Measurements from ENCODE around the gene CEP104. TPM values are rescaled to one million over a fixed set of nuclear protein-coding genes. Genes with fewer than 3 reads are reported as not detected.
A peak's percentile ranks its signal among the peaks of the same experiment; 100 is the strongest.

The CEP104 gene
- total and polyA plus RNA-seq, 2 experiments from 2014 or later: 12.3 to 29.8 TPM

DNA sequence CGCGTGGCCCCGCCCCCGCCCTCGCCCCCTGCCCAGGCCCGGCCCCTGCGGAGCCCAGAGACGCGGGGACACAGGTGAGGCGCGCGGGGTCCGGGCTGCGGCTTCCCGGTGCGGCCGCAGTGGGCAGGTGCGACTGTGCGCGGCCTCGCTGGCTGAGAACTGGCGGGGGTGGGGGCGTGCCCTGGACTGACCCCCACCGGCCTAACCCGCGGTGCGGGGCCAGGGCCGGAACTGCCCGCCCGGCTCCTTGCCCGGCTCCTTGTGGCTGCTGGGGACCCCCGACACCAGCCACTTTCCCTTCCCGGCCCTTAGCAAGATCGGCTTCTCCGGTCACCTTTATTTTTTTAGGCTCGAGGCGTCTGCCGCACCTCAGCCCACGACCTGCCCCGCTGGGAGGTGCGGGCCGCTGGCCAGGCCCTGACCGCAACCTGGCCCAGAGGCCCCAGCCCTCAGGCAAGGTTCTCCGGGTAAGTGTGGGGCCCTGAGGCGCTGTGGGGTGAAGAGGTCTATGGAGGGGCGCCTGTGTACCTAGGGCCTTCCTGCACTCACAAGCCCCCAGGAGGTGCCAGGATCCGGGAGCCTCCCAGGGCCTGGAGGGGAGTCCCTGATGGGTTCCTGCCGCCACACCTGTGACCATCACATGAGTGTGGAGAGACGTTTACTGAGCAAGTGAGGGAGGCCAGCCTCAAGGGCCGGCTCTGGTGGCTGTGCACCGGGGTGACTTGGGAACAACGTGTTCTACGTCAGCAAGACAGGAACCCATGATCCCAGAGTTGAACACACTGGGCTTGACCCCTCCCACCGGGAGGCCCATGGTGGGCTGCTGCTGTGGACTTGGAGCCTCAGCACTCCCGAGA lies 84.1 kb downstream of the CEP104 start, which contains the start of gene SMIM1:
Gene SMIM1, plus strand, starts transcription at position 35 of the 857 bp plus-strand sequence. CDS start 2,625 bp downstream, outside the sequence.
- WGBS, 2 experiments (ENCODE audit: low coverage in 1 of 2, low lambda C conversion rate in 2 of 2, missing lambda C conversion rate in 2 of 2): 29 to 47% methylated on average over 27 to 53 of the region's 55 CpGs
- H3K4me3 ChIP-seq: peak within 1 kb of the TSS; percentile 59
- in situ Hi-C loops (cut with MboI): no loop called here

GRCh38 chr1:3772027-3772714 lies 84.8 kb downstream of the CEP104 start:
- no peaks in the 10 kb centered on the region for H3K9me2 ChIP-seq (ENCODE audit: insufficient read depth)
- peak overlapping the region; percentile 67; the same call in 1 of the 2 replicates for H2AFZ ChIP-seq
- H3K27me3 ChIP-seq (replicated peaks; ENCODE audit: insufficient read depth): 0 out of 2 replicates have a peak, but pooled peaks cover 3% of the 10 kb centered on the region
- in situ Hi-C loops (cut with MboI): no loop called here
- no peaks in the 10 kb centered on the region for H4K20me1 ChIP-seq (ENCODE audit: insufficient read depth)
- no peak overlapping the region for H3K9ac ChIP-seq
- H3K9me3 ChIP-seq (ENCODE audit: low read depth): no peaks in the 10 kb centered on the region
- no peaks in the 10 kb centered on the region for H3K4me1 ChIP-seq (ENCODE audit: insufficient read depth)
- peak overlapping the region; percentile 59 for H3K4me3 ChIP-seq
- peaks cover 4% of the 10 kb centered on the region; the same call in 1 of the 2 replicates for H3F3A ChIP-seq (ENCODE audit: insufficient read depth)
- no peak overlapping the region for H3K27ac ChIP-seq
- no peak for TF ChIP-seq EZH2phosphoT487 (IDR thresholded peaks at IDR 0.05; ENCODE audit: insufficient read depth, low read depth)
- no peak for TF ChIP-seq EZH2 (IDR thresholded peaks at IDR 0.05; ENCODE audit: insufficient read depth, poor library complexity, severe bottlenecking)
- no peaks in the 10 kb centered on the region for H3K36me3 ChIP-seq (ENCODE audit: low read depth)
- WGBS, 2 experiments (ENCODE audit: low coverage in 1 of 2, low lambda C conversion rate in 2 of 2, missing lambda C conversion rate in 2 of 2): 1 to 3% methylated on average over 16 to 46 of the region's 61 CpGs
- no peaks in the 10 kb centered on the region for H3K79me2 ChIP-seq (ENCODE audit: insufficient read depth)
- DNase-seq: peak; percentile 70
- peak overlapping the region; percentile 42 for H3K4me2 ChIP-seq (ENCODE audit: unreplicated experiment)

More for the DNA sequence above, 84.1 kb downstream of the CEP104 start, which contains the start of gene SMIM1:
- Histone ChIP-seq H3F3A (ENCODE audit: insufficient read depth) (peaks cover 4% of the 10 kb centered on the region; the same call in 1 of the 2 replicates), H2AFZ (peak within 1 kb of the TSS; percentile 67; the same call in 1 of the 2 replicates), H3K27ac (no peak within 1 kb of the TSS), H3K9me3 (ENCODE audit: low read depth) (no peaks in the 10 kb centered on the region), H3K4me1 (ENCODE audit: insufficient read depth) (no peaks in the 10 kb centered on the region), H3K4me2 (ENCODE audit: unreplicated experiment) (peak within 1 kb of the TSS; percentile 42), H3K79me2 (ENCODE audit: insufficient read depth) (no peaks in the 10 kb centered on the region), H3K9ac (no peak within 1 kb of the TSS), H3K9me2 (ENCODE audit: insufficient read depth) (no peaks in the 10 kb centered on the region), H3K27me3 (replicated peaks; ENCODE audit: insufficient read depth) (0 out of 2 replicates have a peak, but pooled peaks cover 3% of the 10 kb centered on the region), H4K20me1 (ENCODE audit: insufficient read depth) (no peaks in the 10 kb centered on the region), H3K36me3 (ENCODE audit: low read depth) (no peaks in the 10 kb centered on the region)
- no peak for TF ChIP-seq EZH2phosphoT487 (IDR thresholded peaks at IDR 0.05; ENCODE audit: insufficient read depth, low read depth)
- no peak for TF ChIP-seq EZH2 (IDR thresholded peaks at IDR 0.05; ENCODE audit: insufficient read depth, poor library complexity, severe bottlenecking)
- no peak for DNase-seq

DNA sequence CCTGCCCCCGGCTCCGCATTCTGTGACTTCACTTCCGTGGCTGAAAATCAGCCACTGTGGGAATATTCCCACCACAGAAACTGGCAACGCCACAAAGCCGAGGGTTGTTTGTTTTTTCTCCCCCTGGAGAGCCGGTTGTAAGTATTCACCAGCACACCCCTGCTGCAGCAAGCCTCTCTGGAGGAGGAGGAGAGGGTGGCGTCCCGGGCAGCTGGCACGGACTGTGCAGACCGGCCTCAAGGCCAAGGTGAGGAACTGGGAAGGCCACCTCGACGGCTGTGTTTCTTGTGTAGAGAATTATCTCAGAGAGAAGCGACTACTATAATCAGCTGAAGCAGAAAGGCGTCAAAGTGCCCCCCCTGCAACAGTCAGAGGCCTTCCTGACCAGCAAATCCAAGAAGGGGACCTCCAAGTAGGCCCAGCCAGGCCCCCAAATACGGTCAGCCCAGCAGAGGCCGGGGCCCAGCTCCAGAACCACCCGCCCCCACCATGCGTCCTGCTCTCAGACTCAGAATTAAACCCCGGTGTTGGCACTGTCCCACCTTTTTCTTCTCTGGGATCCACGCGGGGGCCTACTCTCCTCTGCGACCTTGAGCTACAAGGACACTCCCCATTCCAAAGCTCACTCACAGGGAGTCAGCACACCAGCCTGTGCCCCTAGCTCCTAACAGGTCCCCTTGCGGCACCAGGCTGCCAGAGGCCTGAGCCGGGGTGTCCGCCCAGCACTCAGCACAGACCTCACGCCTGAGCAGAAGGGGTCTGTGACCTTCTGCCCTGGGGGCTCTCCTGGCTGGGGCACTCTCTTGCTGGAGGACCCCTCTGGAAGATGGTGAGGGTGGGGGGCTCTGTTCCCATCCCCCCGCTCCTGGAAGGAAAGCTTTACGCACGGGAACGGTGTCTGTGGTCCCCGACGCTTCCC lies 85.6 kb downstream of the CEP104 start:
- no peaks in the 10 kb centered on the region for H3K79me2 ChIP-seq (ENCODE audit: insufficient read depth)
- H3K9me3 ChIP-seq (ENCODE audit: low read depth): no peaks in the 10 kb centered on the region
- H4K20me1 ChIP-seq (ENCODE audit: insufficient read depth): no peaks in the 10 kb centered on the region
- H3K27me3 ChIP-seq (replicated peaks; ENCODE audit: insufficient read depth): 0 out of 2 replicates have a peak, but pooled peaks cover 3% of the 10 kb centered on the region
- no peaks in the 10 kb centered on the region for H3K9me2 ChIP-seq (ENCODE audit: insufficient read depth)
- 50% methylated on average over 31 to 32 of the region's 32 CpGs for WGBS, 2 experiments (ENCODE audit: low coverage in 1 of 2, low lambda C conversion rate in 2 of 2, missing lambda C conversion rate in 2 of 2)
- peak overlapping the region; percentile 42 for H3K4me2 ChIP-seq (ENCODE audit: unreplicated experiment)
- no peak overlapping the region for H3K27ac ChIP-seq
- in situ Hi-C loops (cut with MboI): no loop called here
- H3K36me3 ChIP-seq (ENCODE audit: low read depth): no peaks in the 10 kb centered on the region
- peak overlapping the region; percentile 67; the same call in 1 of the 2 replicates for H2AFZ ChIP-seq
- no peak for TF ChIP-seq EZH2phosphoT487 (IDR thresholded peaks at IDR 0.05; ENCODE audit: insufficient read depth, low read depth)
- no peak for TF ChIP-seq EZH2 (IDR thresholded peaks at IDR 0.05; ENCODE audit: insufficient read depth, poor library complexity, severe bottlenecking)
- no peak overlapping the region for H3K9ac ChIP-seq
- peak; percentile 13 for DNase-seq
- no peaks in the 10 kb centered on the region for H3K4me1 ChIP-seq (ENCODE audit: insufficient read depth)
- H3K4me3 ChIP-seq: peak overlapping the region; percentile 59
- peaks cover 4% of the 10 kb centered on the region; the same call in 1 of the 2 replicates for H3F3A ChIP-seq (ENCODE audit: insufficient read depth)
